RWPE2 (cell line): Measurements from ENCODE around the gene MOB2.

Experiments used
- ATAC-seq: fragments of 200-7000 bp; cut with Tn5 transposase; 3 replicates; pipeline ENCODE4 v1.9.1; 2021; ENCODE audit warnings: low read depth
- DNase-seq: peaks from one replicate; pipeline ENCODE4 v3.0.0-alpha.2; 2020; ENCODE audit warnings: low spot score
- H3K27ac ChIP-seq: fragments of 450-650 bp; 2 replicates; pipeline ENCODE4 v1.5.1; 2017; ENCODE audit warnings: mild to moderate bottlenecking; ENCODE audit not compliant: poor library complexity, severe bottlenecking
- H3K27me3 ChIP-seq: fragments of 250-450 bp; sonication (Bioruptor Pico); 2 replicates; pipeline ENCODE4 v1.5.1; 2021; ENCODE audit warnings: mild to moderate bottlenecking, moderate library complexity; ENCODE audit not compliant: insufficient read depth, poor library complexity, severe bottlenecking
- H3K36me3 ChIP-seq: fragments of 250-450 bp; sonication (Bioruptor Pico); 2 replicates; pipeline ENCODE4 v1.5.1; 2020; ENCODE audit warnings: low read depth, mild to moderate bottlenecking, moderate library complexity
- H3K4me1 ChIP-seq: fragments of 250-450 bp; sonication (Bioruptor Pico); 2 replicates; pipeline ENCODE4 v1.5.1; 2021; ENCODE audit warnings: mild to moderate bottlenecking, moderate library complexity; ENCODE audit not compliant: insufficient read depth, poor library complexity, severe bottlenecking
- H3K4me3 ChIP-seq: fragments of 250-450 bp; sonication (Bioruptor Pico); 2 replicates; pipeline ENCODE4 v1.5.1; 2021; ENCODE audit warnings: mild to moderate bottlenecking, moderate library complexity; ENCODE audit not compliant: severe bottlenecking
- H3K9me3 ChIP-seq: fragments of 250-450 bp; sonication (Bioruptor Pico); 2 replicates; pipeline ENCODE4 v1.5.1; 2021; ENCODE audit warnings: mild to moderate bottlenecking, moderate library complexity; ENCODE audit not compliant: severe bottlenecking
- CTCF ChIP-seq: fragments of 450-650 bp; IDR thresholded peaks from one replicate; pipeline ENCODE4 v1.5.1; 2017; ENCODE audit warnings: mild to moderate bottlenecking, moderate library complexity; ENCODE audit not compliant: poor library complexity, severe bottlenecking

The MOB2 gene

GRCh38 chr11:1443737-1444136 is 42.8 kb downstream of the MOB2 start:
- Histone ChIP-seq H3K27ac (no peak overlapping the region), H3K27me3 (no peaks in the 10 kb centered on the region), H3K36me3 (no peaks in the 10 kb centered on the region), H3K9me3 (no peaks in the 10 kb centered on the region), H3K4me1 (no peaks in the 10 kb centered on the region), H3K4me3 (no peak overlapping the region)
- no peak for TF ChIP-seq CTCF
- DNase-seq (no peak), ATAC-seq (no peak)

GRCh38 chr11:1442807-1443366 is 43.7 kb downstream of the MOB2 start:
- Histone ChIP-seq H3K27ac (no peak overlapping the region), H3K4me1 (no peaks in the 10 kb centered on the region), H3K4me3 (no peak overlapping the region), H3K9me3 (no peaks in the 10 kb centered on the region), H3K27me3 (no peaks in the 10 kb centered on the region), H3K36me3 (no peaks in the 10 kb centered on the region)
- DNase-seq (no peak), ATAC-seq (no peak)
- no peak for TF ChIP-seq CTCF

- DNase-seq, result no peak
- no peaks in the 10 kb centered on the region for H3K9me3 ChIP-seq
- no peak for TF ChIP-seq CTCF
- H3K4me3 ChIP-seq, result no peak overlapping the region
- H3K4me1 ChIP-seq, result no peaks in the 10 kb centered on the region
- no peak overlapping the region for H3K27ac ChIP-seq
- 0 out of 3 replicates have a peak, but pooled peaks have one; percentile 11 for ATAC-seq
- H3K36me3 ChIP-seq, result no peaks in the 10 kb centered on the region
- H3K27me3 ChIP-seq, result no peaks in the 10 kb centered on the region
Observed at GRCh38 chr11:1442163-1442562, 44.4 kb downstream of the MOB2 start.

GRCh38 chr11:1440496-1440895 is 46.1 kb downstream of the MOB2 start:
- Histone ChIP-seq H3K4me3 (no peak overlapping the region), H3K36me3 (no peaks in the 10 kb centered on the region), H3K4me1 (no peaks in the 10 kb centered on the region), H3K9me3 (no peaks in the 10 kb centered on the region), H3K27ac (no peak overlapping the region), H3K27me3 (no peaks in the 10 kb centered on the region)
- no peak for TF ChIP-seq CTCF
- ATAC-seq (no peak), DNase-seq (no peak)

- Histone ChIP-seq H3K27ac (no peak overlapping the region), H3K27me3 (no peaks in the 10 kb centered on the region), H3K4me3 (no peak overlapping the region), H3K36me3 (no peaks in the 10 kb centered on the region), H3K9me3 (no peaks in the 10 kb centered on the region), H3K4me1 (no peaks in the 10 kb centered on the region)
- no peak for TF ChIP-seq CTCF
- DNase-seq (no peak), ATAC-seq (no peak)
Observed at GRCh38 chr11:1440066-1440465, 46.5 kb downstream of the MOB2 start.
